ENCODE data around the gene PRDM16. TPM values are rescaled to one million over a fixed set of nuclear protein-coding genes. Genes with fewer than 3 reads are reported as not detected.

Gene PRDM16
- total RNA-seq, 1 donor from 2014 or later: 21.4 TPM

DNA sequence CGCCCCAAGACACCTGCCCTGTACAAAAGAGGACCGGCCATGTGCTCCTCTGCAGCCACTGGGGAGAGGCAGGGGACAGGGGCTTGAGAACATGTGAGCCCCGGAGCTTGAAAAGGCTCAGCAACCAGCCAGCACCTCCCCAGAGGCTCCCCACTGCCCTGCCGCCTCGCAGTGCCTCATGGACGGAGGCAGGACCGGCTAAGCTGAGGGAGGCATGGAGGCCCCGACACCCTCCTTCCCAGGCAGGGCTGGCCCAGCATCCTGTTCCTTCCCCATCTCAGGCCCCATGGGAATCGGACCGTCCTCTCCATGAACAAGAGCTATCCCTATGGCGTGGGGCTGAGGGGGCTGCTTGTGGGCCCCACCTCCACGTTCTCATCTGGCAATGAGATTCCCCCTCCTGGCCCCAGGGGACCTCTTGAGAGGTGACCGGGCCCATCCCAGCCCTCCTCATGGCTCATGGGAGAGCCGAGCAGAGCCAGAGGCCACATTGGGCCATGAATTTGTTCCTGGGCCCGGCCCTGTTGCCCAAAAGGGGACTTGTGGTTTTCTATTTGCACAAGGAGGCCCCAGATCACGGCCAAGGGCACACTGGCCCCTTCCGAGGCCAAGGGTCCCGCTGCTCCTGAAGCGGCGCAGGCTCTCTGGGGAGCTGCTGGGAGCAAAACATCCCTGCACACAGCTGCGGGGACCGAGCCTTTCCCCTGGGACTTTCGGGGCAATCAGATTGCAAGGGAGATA is 320.3 kb downstream of the PRDM16 start:
- Mint-ChIP-seq H3K4me3 (ENCODE audit: unreplicated experiment) (no peak overlapping the region), H3K27ac (ENCODE audit: unreplicated experiment) (no peak overlapping the region), H3K36me3 (ENCODE audit: low read depth, unreplicated experiment) (no peaks in the 10 kb centered on the region), H3K9me3 (ENCODE audit: unreplicated experiment) (no peaks in the 10 kb centered on the region), H3K4me1 (ENCODE audit: unreplicated experiment) (peaks cover 18% of the 10 kb centered on the region), H3K27me3 (ENCODE audit: unreplicated experiment) (peaks cover 11% of the 10 kb centered on the region)
- TF ChIP-seq, protein P1, sequence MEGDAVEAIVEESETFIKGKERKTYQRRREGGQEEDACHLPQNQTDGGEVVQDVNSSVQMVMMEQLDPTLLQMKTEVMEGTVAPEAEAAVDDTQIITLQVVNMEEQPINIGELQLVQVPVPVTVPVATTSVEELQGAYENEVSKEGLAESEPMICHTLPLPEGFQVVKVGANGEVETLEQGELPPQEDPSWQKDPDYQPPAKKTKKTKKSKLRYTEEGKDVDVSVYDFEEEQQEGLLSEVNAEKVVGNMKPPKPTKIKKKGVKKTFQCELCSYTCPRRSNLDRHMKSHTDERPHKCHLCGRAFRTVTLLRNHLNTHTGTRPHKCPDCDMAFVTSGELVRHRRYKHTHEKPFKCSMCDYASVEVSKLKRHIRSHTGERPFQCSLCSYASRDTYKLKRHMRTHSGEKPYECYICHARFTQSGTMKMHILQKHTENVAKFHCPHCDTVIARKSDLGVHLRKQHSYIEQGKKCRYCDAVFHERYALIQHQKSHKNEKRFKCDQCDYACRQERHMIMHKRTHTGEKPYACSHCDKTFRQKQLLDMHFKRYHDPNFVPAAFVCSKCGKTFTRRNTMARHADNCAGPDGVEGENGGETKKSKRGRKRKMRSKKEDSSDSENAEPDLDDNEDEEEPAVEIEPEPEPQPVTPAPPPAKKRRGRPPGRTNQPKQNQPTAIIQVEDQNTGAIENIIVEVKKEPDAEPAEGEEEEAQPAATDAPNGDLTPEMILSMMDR (IDR thresholded peaks at IDR 0.05; ENCODE audit: unreplicated experiment): no peak
- no peak for DNase-seq (ENCODE audit: low spot score)

- no peaks in the 10 kb centered on the region for H3K36me3 Mint-ChIP-seq (ENCODE audit: low read depth, unreplicated experiment)
- no peaks in the 10 kb centered on the region for H3K9me3 Mint-ChIP-seq (ENCODE audit: unreplicated experiment)
- H3K4me3 Mint-ChIP-seq (ENCODE audit: unreplicated experiment): no peak overlapping the region
- H3K4me1 Mint-ChIP-seq (ENCODE audit: unreplicated experiment): peaks cover 18% of the 10 kb centered on the region
- H3K27me3 Mint-ChIP-seq (ENCODE audit: unreplicated experiment): peaks cover 15% of the 10 kb centered on the region
- H3K27ac Mint-ChIP-seq (ENCODE audit: unreplicated experiment): no peak overlapping the region
- TF ChIP-seq, protein P1 (IDR thresholded peaks at IDR 0.05; ENCODE audit: unreplicated experiment): no peak
- no peak for DNase-seq (ENCODE audit: low spot score)
Measured at GRCh38 chr1:3390291-3390690, 321.3 kb downstream of the PRDM16 start.

GRCh38 chr1:3391711-3392110 is 322.7 kb downstream of the PRDM16 start:
- Mint-ChIP-seq H3K4me3 (ENCODE audit: unreplicated experiment) (peak overlapping the region; percentile 16), H3K36me3 (ENCODE audit: low read depth, unreplicated experiment) (no peaks in the 10 kb centered on the region), H3K9me3 (ENCODE audit: unreplicated experiment) (no peaks in the 10 kb centered on the region), H3K27ac (ENCODE audit: unreplicated experiment) (no peak overlapping the region), H3K27me3 (ENCODE audit: unreplicated experiment) (peaks cover 15% of the 10 kb centered on the region), H3K4me1 (ENCODE audit: unreplicated experiment) (peaks cover 18% of the 10 kb centered on the region)
- TF ChIP-seq, protein P1 (IDR thresholded peaks at IDR 0.05; ENCODE audit: unreplicated experiment): no peak
- peak; percentile 25 for DNase-seq (ENCODE audit: low spot score)

- peak; percentile 42 for DNase-seq (ENCODE audit: low spot score)
- peak overlapping the region; percentile 64 for H3K27ac Mint-ChIP-seq (ENCODE audit: unreplicated experiment)
- TF ChIP-seq, protein P1 (IDR thresholded peaks at IDR 0.05; ENCODE audit: unreplicated experiment): no peak
- H3K4me1 Mint-ChIP-seq (ENCODE audit: unreplicated experiment): peaks cover 14% of the 10 kb centered on the region
- peaks cover 12% of the 10 kb centered on the region for H3K27me3 Mint-ChIP-seq (ENCODE audit: unreplicated experiment)
- no peaks in the 10 kb centered on the region for H3K9me3 Mint-ChIP-seq (ENCODE audit: unreplicated experiment)
- peak overlapping the region; percentile 84 for H3K4me3 Mint-ChIP-seq (ENCODE audit: unreplicated experiment)
- H3K36me3 Mint-ChIP-seq (ENCODE audit: low read depth, unreplicated experiment): no peaks in the 10 kb centered on the region
Measured at GRCh38 chr1:3393024-3393986, 324.3 kb downstream of the PRDM16 start.
